PC-3 (cell line): ENCODE results near the gene FOXK2.

Source experiments
- CTCF ChIP-seq: fragments of 300-600 bp; sonication (generic); conservative IDR thresholded peaks from 2 replicates; pipeline ENCODE4 v1.5.1; 2017; ENCODE audit warnings: antibody characterized with exemption, low read depth, mild to moderate bottlenecking, low read length
- EZH2 ChIP-seq: fragments of 300-600 bp; sonication (generic); IDR thresholded peaks from one replicate; pipeline ENCODE4 v1.6.1; 2017; ENCODE audit warnings: antibody characterized with exemption, mild to moderate bottlenecking, low read length; ENCODE audit not compliant: unreplicated experiment
- EZH2phosphoT487 ChIP-seq: fragments of 300-600 bp; sonication (generic); IDR thresholded peaks from 2 replicates; pipeline ENCODE4 v1.6.1; 2018; ENCODE audit warnings: mild to moderate bottlenecking, antibody characterized with exemption, low read length, borderline replicate concordance

- no peak for TF ChIP-seq EZH2
- no peak for TF ChIP-seq CTCF
- TF ChIP-seq EZH2phosphoT487 = no peak
These were observed 86.5 kb downstream of the FOXK2 start for GRCh38 chr17:82605939-82606600.
